HepG2 (cell line): ENCODE results near the gene DIMT1. TPM values are rescaled to one million over a fixed set of nuclear protein-coding genes. Genes with fewer than 3 reads are reported as not detected.

ENCODE experiments used
- AGO2 ChIP-seq: fragments of 200-400 bp; formaldehyde crosslinking; optimal IDR thresholded peaks from 2 replicates; pipeline ENCODE3; 2017; ENCODE audit warnings: mild to moderate bottlenecking, low read depth, low read length, moderate library complexity
- ATF7-NPFF ChIP-seq: sonication (generic); formaldehyde crosslinking; IDR thresholded peaks from 2 replicates; pipeline ENCODE4 v1.8.1; 2023; ENCODE audit warnings: mild to moderate bottlenecking, low read depth, missing genetic modification reagents, moderate library complexity
- ESRRA ChIP-seq: sonication (generic); formaldehyde crosslinking; IDR thresholded peaks from 2 replicates; pipeline ENCODE4 v1.5.1; 2020; ENCODE audit warnings: mild to moderate bottlenecking, low read depth, missing genetic modification reagents
- FOXA3 ChIP-seq: IDR thresholded peaks from 2 replicates; pipeline ENCODE4 v1.6.1; 2016; ENCODE audit warnings: missing genetic modification reagents, missing compliant biosample characterization
- IKZF4 ChIP-seq: sonication (generic); formaldehyde crosslinking; IDR thresholded peaks from 2 replicates; pipeline ENCODE4 v1.5.1; 2020; ENCODE audit warnings: borderline replicate concordance, mild to moderate bottlenecking, low read depth, missing genetic modification reagents; ENCODE audit errors: not compliant biosample characterization
- IRF2 ChIP-seq: IDR thresholded peaks from 2 replicates; pipeline ENCODE4 v1.6.1; 2018; ENCODE audit warnings: missing genetic modification reagents, missing compliant biosample characterization
- KMT2A ChIP-seq: sonication (generic); formaldehyde crosslinking; IDR thresholded peaks from 2 replicates; pipeline ENCODE4 v1.4.0; 2020; ENCODE audit warnings: missing genetic modification reagents
- MBD4 ChIP-seq: IDR thresholded peaks from 2 replicates; pipeline ENCODE4 v1.6.1; 2012; ENCODE audit warnings: low read length, inconsistent platforms, borderline replicate concordance
- NONO ChIP-seq, 2 experiments: fragments of 450-650 bp in 1 of 2; sonication (generic) in 1 of 2; formaldehyde crosslinking in 1 of 2; IDR thresholded peaks in 1 of 2; conservative IDR thresholded peaks in 1 of 2; 2 replicates each; pipeline versions ENCODE4 v1.6.1 to v1.8.0; 2017 to 2022; ENCODE audit warnings: mild to moderate bottlenecking in 1 of 2, missing genetic modification reagents in 1 of 2, moderate library complexity in 1 of 2
- PAX8 ChIP-seq: sonication (generic); formaldehyde crosslinking; IDR thresholded peaks from 2 replicates; pipeline ENCODE4 v1.8.0; 2022; ENCODE audit warnings: mild to moderate bottlenecking, missing genetic modification reagents, borderline replicate concordance
- PCBP1 ChIP-seq: fragments of 200-400 bp; formaldehyde crosslinking; IDR thresholded peaks from 2 replicates; pipeline ENCODE4 v1.6.1; 2017; ENCODE audit warnings: mild to moderate bottlenecking, low read depth, low read length, borderline replicate concordance
- RXRA ChIP-seq: sonication (generic); formaldehyde crosslinking; IDR thresholded peaks from 2 replicates; pipeline ENCODE4 v1.5.1; 2020; ENCODE audit warnings: missing genetic modification reagents
- YEATS4 ChIP-seq: sonication (generic); formaldehyde crosslinking; IDR thresholded peaks from 2 replicates; pipeline ENCODE4 v1.4.0; 2020; ENCODE audit warnings: missing genetic modification reagents, borderline replicate concordance
- ZBTB1 ChIP-seq: sonication (generic); formaldehyde crosslinking; IDR thresholded peaks from 2 replicates; pipeline ENCODE4 v1.4.0; 2020; ENCODE audit warnings: missing genetic modification reagents, borderline replicate concordance
- ZBTB38 ChIP-seq: sonication (generic); formaldehyde crosslinking; IDR thresholded peaks from 2 replicates; pipeline ENCODE4 v1.5.1; 2020; ENCODE audit warnings: mild to moderate bottlenecking, missing genetic modification reagents
- ZNF225 ChIP-seq: sonication (generic); formaldehyde crosslinking; IDR thresholded peaks from 2 replicates; pipeline ENCODE4 v1.4.0; 2020; ENCODE audit warnings: mild to moderate bottlenecking, missing genetic modification reagents
- ZNF337 ChIP-seq: sonication (generic); formaldehyde crosslinking; IDR thresholded peaks from 2 replicates; pipeline ENCODE4 v1.5.1; 2020; ENCODE audit warnings: missing genetic modification reagents, low read depth, mild to moderate bottlenecking, borderline replicate concordance
- ZNF367 ChIP-seq: sonication (generic); formaldehyde crosslinking; IDR thresholded peaks from 2 replicates; pipeline ENCODE4 v1.4.0; 2020; ENCODE audit warnings: missing genetic modification reagents, borderline replicate concordance
- ZNF660 ChIP-seq: sonication (generic); formaldehyde crosslinking; IDR thresholded peaks from 2 replicates; pipeline ENCODE4 v1.5.1; 2020; ENCODE audit warnings: mild to moderate bottlenecking, low read depth, missing genetic modification reagents, borderline replicate concordance
- ZNF75D ChIP-seq: sonication (generic); formaldehyde crosslinking; IDR thresholded peaks from 2 replicates; pipeline ENCODE4 v1.8.1; 2023; ENCODE audit warnings: missing genetic modification reagents, mild to moderate bottlenecking, borderline replicate concordance
- ZNF775 ChIP-seq: sonication (generic); formaldehyde crosslinking; IDR thresholded peaks from 2 replicates; pipeline ENCODE4 v1.4.0; 2020; ENCODE audit warnings: missing genetic modification reagents, mild to moderate bottlenecking, moderate library complexity, borderline replicate concordance
- polyA plus RNA-seq, 8 experiments: library from polyadenylated mRNA; depleted of rRNA in 3 of 8; stranded (reverse) in 7 of 8; unstranded in 1 of 8; fragments of >200 nt; fragmentation: Illumina TruSeq in 4 of 8; extraction: Trizol in 4 of 8; gene quantifications; 2 replicates each; pipeline versions ENCODE4 v1.2.1 to v1.2.3, GENCODE V29; 2011 to 2016; ENCODE audit warnings: low read depth in 4 of 8, missing spikeins in 1 of 8, mixed read lengths in 1 of 8; ENCODE audit not compliant: insufficient read depth in 1 of 8
- total RNA-seq, 5 experiments: library from RNA; depleted of rRNA; stranded (reverse); fragments of >200 nt; fragmentation: Illumina TruSeq; extraction: Trizol; gene quantifications; 2 replicates each; pipeline ENCODE4 v1.2.3, GENCODE V29; 2016; ENCODE audit warnings: low read depth in 1 of 5
- TF ChIP-seq, protein P1 (sequence below): sonication (generic); formaldehyde crosslinking; IDR thresholded peaks from 2 replicates; pipeline ENCODE4 v1.4.0; 2020; ENCODE audit warnings: missing genetic modification reagents
- TF ChIP-seq, protein P2 (sequence below): sonication (generic); formaldehyde crosslinking; IDR thresholded peaks from 2 replicates; pipeline ENCODE4 v1.4.0; 2020; ENCODE audit warnings: mild to moderate bottlenecking, missing genetic modification reagents

DIMT1 gene
- total and polyA plus RNA-seq, 2 of the 13 experiments (the other 11 are each of a cell fraction or from before 2014, with no cell fraction given): 16.1 to 35.2 TPM

- TF ChIP-seq, protein P1, sequence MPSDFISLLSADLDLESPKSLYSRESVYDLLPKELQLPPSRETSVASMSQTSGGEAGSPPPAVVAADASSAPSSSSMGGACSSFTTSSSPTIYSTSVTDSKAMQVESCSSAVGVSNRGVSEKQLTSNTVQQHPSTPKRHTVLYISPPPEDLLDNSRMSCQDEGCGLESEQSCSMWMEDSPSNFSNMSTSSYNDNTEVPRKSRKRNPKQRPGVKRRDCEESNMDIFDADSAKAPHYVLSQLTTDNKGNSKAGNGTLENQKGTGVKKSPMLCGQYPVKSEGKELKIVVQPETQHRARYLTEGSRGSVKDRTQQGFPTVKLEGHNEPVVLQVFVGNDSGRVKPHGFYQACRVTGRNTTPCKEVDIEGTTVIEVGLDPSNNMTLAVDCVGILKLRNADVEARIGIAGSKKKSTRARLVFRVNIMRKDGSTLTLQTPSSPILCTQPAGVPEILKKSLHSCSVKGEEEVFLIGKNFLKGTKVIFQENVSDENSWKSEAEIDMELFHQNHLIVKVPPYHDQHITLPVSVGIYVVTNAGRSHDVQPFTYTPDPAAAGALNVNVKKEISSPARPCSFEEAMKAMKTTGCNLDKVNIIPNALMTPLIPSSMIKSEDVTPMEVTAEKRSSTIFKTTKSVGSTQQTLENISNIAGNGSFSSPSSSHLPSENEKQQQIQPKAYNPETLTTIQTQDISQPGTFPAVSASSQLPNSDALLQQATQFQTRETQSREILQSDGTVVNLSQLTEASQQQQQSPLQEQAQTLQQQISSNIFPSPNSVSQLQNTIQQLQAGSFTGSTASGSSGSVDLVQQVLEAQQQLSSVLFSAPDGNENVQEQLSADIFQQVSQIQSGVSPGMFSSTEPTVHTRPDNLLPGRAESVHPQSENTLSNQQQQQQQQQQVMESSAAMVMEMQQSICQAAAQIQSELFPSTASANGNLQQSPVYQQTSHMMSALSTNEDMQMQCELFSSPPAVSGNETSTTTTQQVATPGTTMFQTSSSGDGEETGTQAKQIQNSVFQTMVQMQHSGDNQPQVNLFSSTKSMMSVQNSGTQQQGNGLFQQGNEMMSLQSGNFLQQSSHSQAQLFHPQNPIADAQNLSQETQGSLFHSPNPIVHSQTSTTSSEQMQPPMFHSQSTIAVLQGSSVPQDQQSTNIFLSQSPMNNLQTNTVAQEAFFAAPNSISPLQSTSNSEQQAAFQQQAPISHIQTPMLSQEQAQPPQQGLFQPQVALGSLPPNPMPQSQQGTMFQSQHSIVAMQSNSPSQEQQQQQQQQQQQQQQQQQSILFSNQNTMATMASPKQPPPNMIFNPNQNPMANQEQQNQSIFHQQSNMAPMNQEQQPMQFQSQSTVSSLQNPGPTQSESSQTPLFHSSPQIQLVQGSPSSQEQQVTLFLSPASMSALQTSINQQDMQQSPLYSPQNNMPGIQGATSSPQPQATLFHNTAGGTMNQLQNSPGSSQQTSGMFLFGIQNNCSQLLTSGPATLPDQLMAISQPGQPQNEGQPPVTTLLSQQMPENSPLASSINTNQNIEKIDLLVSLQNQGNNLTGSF: no peak
- no peak for TF ChIP-seq ZNF75D
- TF ChIP-seq RXRA (CRISPR knock-in tag): peak; percentile 86
- TF ChIP-seq ZBTB38: peak; percentile 69; the same call in 1 of the 2 replicates
- TF ChIP-seq ZBTB1 (CRISPR knock-in tag): no peak
- peak; percentile 77 for TF ChIP-seq ZNF225 (CRISPR knock-in tag)
- TF ChIP-seq KMT2A (CRISPR knock-in tag): peak; percentile 95
- TF ChIP-seq PAX8 (CRISPR knock-in tag): no peak
- TF ChIP-seq AGO2: peak; percentile 80
- TF ChIP-seq NONO (IDR thresholded peaks at IDR 0.05): no peak
- peak; percentile 83 for TF ChIP-seq NONO (CRISPR knock-in tag; conservative IDR thresholded peaks at IDR 0.05)
- peak; percentile 26 for TF ChIP-seq IKZF4 (CRISPR knock-in tag)
- TF ChIP-seq ZNF660 (CRISPR knock-in tag): no peak
- TF ChIP-seq IRF2 (CRISPR knock-in tag): peak; percentile 91
- peak; percentile 59 for TF ChIP-seq FOXA3 (CRISPR knock-in tag)
- TF ChIP-seq ESRRA (CRISPR knock-in tag): 0 out of 2 replicates have a peak, but pooled peaks have one; percentile 79
- TF ChIP-seq ZNF337 (CRISPR knock-in tag): no peak
- TF ChIP-seq ZNF367 (CRISPR knock-in tag): no peak
- peak; percentile 97 for TF ChIP-seq YEATS4
- 0 out of 2 replicates have a peak, but pooled peaks have one; percentile 29 for TF ChIP-seq PCBP1
- TF ChIP-seq, protein P2, sequence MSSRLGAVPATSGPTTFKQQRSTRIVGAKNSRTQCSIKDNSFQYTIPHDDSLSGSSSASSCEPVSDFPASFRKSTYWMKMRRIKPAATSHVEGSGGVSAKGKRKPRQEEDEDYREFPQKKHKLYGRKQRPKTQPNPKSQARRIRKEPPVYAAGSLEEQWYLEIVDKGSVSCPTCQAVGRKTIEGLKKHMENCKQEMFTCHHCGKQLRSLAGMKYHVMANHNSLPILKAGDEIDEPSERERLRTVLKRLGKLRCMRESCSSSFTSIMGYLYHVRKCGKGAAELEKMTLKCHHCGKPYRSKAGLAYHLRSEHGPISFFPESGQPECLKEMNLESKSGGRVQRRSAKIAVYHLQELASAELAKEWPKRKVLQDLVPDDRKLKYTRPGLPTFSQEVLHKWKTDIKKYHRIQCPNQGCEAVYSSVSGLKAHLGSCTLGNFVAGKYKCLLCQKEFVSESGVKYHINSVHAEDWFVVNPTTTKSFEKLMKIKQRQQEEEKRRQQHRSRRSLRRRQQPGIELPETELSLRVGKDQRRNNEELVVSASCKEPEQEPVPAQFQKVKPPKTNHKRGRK: no peak
- TF ChIP-seq ZNF775 (CRISPR knock-in tag): no peak
- peak; percentile 70; the same call in 1 of the 2 replicates for TF ChIP-seq ATF7-NPFF (CRISPR knock-in tag)
- TF ChIP-seq MBD4: no peak
Observed at GRCh38 chr5:62403411-62404250, at the start of gene DIMT1 (continued).
